GM12891 (cell line): Measurements from ENCODE around the gene NUDT2.

Experiments
- DNase-seq: peaks from one replicate; pipeline ENCODE4 v3.0.0; 2011; ENCODE audit warnings: low spot score; ENCODE audit not compliant: insufficient read length
- FAIRE-seq: peaks from 2 replicates; lab custom pipeline; 2011; peaks lifted over from hg19 to GRCh38; lab: Jason Lieb, UNC
- PAX5 ChIP-seq: IDR thresholded peaks from 2 replicates; pipeline ENCODE4 v1.6.1; 2011; ENCODE audit warnings: low read length, moderate library complexity, mild to moderate bottlenecking; ENCODE audit not compliant: insufficient read depth, severe bottlenecking
- POLR2A ChIP-seq: IDR thresholded peaks from 2 replicates; pipeline ENCODE4 v1.6.1; 2011; ENCODE audit warnings: low read depth, low read length, control low read depth
- POLR2AphosphoS5 ChIP-seq: IDR thresholded peaks from 2 replicates; pipeline ENCODE4 v1.6.1; 2011; ENCODE audit warnings: low read depth, low read length, control low read depth
- POU2F2 ChIP-seq: IDR thresholded peaks from 2 replicates; pipeline ENCODE4 v1.6.1; 2011; ENCODE audit warnings: low read depth, mild to moderate bottlenecking, control low read depth, low read length, moderate library complexity
- SPI1 ChIP-seq: IDR thresholded peaks from 2 replicates; pipeline ENCODE4 v1.6.1; 2011; ENCODE audit warnings: low read depth, low read length, control low read depth
- TAF1 ChIP-seq: IDR thresholded peaks from 2 replicates; pipeline ENCODE4 v1.6.1; 2011; ENCODE audit warnings: low read depth, low read length, control low read depth

The NUDT2 gene

DNA sequence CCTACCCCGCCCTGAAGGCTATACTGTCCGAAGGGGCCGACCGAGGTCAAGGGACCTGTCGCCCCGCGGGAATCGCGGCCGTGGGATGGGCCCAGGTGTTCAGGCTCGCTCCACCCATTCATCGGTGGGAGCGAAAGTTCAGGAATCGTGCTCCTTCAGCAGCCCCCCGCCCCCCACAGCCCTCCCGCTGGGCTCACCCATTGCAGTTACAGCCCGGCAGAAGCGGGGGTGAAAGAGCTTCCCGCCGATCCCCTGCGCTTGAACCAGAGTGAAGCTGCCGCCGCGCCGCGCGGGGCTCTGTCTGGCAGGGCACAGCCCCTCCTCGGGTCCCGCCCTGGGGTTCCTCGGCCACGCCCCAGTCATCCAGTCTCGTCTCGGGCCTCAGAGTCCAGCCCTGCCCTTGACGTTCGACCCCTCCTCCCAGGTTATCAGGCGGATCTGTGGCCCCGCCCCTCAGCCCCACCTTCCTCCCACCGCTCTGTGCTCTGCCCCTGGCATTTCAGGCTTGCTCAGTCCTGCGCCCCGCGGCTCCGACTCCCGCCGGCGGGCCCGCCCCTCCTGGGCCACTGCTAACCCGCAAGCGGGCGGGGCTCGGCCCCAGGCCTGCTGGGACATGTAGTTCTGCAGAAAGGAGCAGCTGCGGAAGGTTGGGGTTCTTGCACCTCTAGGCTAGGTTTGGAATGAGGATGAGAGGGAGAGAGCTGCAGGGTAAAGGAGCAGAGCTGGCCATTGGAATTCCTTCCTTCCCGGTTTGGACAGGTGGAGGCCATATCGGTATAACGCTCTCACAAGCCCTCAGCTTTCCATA lies 47.4 kb downstream of the NUDT2 start, which contains the start of gene MYORG:
TSS of gene MYORG (minus strand) at position 303 of the 808 bp plus-strand sequence. CDS start 3,955 bp downstream, outside the sequence.
- FAIRE-seq = peak; percentile 98
- DNase-seq = peak; percentile 97
- TF ChIP-seq POLR2AphosphoS5 (no peak), SPI1 (no peak), TAF1 (no peak), PAX5 (no peak), POLR2A (no peak), POU2F2 (no peak)

GRCh38 chr9:34377404-34377746 lies 48.0 kb downstream of the NUDT2 start:
- FAIRE-seq (no peak), DNase-seq (no peak)
- TF ChIP-seq POLR2A (no peak), SPI1 (no peak), PAX5 (no peak), TAF1 (no peak)

DNA sequence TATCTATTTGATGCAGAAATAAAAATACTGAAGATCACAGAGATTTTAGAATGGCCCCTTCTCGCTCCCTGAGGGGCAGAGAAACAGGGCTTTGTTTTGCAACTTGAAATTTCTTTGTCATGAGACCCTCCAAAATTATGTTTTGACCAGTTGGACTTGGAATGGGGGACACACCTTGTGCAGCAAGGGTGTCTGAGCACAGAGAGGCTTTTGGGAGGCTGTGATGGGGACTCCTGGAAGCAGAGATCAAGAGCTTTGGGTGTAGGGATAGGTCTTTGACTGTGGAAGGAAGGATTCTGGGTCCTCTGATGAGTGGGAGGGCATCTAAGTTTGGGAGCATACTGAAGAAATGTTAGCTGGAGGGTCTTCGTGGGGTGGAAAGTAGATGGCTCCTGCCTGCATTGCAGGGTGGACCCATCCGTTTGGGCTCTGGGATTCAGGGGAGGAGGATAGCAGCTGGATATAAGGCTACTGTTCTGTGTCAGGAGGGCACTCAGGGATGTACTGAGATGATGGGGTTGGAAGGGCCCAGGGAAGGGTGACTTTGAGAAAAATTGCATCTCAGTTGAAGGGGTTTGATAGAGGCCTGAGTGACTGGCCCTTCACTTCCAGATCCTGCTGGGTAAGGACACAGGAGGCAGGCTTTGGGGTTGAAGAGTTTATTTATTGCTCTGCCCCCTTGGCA lies 49.1 kb downstream of the NUDT2 start:
- TF ChIP-seq PAX5 (no peak), SPI1 (no peak), POLR2A (no peak), POLR2AphosphoS5 (no peak), POU2F2 (no peak), TAF1 (no peak)
- no peak for DNase-seq
- no peak for FAIRE-seq

- DNase-seq (peak; percentile 83), FAIRE-seq (peak; percentile 96)
- TF ChIP-seq POU2F2 (0 out of 2 replicates have a peak, but pooled peaks have one; percentile 35), TAF1 (no peak)
Measured at GRCh38 chr9:34379334-34380033, 50.1 kb downstream of the NUDT2 start.

DNA sequence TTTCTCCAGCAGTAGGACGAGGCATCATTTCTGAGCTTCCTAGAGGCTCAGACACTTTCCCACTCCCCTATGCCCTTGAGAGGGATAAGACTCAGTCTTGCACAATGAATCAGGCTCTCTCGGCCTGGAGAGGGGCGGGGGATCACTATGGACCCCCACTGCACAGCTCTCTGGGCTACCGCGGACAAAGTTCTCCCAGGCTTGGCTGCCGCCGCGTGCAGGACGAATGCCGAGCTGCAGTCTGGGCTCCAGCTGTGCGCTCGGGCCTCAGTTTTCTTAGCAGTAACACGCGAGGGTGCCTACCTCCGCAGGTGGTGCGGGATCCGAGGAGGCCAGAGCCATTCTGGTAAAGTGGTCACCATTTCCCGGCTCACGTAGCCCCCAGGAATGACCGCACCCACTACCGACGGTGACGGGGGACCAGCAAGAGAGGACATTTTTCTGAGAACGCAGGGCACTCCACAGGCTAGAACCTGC lies 50.7 kb downstream of the NUDT2 start:
- peak; percentile 41 for FAIRE-seq
- no peak for TF ChIP-seq TAF1
- TF ChIP-seq POLR2AphosphoS5 = no peak
- no peak for DNase-seq

DNA sequence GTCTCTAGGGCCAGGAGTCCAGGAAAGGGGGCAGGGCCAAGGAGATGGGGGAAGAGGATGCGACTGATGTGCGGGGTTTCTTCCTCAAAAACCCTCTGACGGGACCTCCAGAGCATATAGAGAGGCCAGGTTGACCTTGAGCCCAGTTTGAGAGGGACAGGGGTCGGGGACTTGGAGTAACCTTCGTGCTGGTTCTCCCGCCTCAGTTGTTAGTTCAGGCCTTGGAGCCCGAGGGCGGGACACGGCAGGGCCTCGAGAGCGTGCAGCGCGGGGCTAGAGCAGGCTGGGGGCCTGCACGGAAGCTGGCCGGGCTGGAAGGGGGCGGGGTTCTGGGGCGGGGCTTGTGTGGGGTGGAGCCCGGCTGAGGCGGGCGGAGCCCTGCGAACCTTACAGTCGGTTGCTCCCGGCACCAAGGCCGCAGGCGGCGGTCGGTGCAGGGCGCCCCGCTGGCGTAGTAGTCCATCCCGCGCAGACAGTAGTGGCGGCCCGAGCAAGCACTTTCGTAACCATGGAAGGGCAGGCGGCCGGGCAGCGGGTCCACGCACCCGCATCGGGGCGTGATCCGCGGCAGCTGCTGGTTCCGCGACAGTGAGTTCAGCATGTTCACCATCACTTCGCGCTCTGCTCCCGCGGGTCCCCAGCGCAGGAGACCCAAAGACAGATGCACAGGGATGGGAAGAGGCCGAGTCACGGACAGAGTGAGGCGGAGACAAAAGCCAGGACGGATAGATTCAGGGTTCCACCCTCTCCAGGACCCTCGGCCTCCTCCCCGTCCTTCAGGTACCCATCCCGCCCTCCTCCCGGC lies 51.3 kb downstream of the NUDT2 start:
- DNase-seq = peak; percentile 89
- peak; percentile 55 for FAIRE-seq
- TF ChIP-seq POLR2AphosphoS5 = no peak
- no peak for TF ChIP-seq POU2F2
- no peak for TF ChIP-seq PAX5
- TF ChIP-seq POLR2A = no peak
- TF ChIP-seq TAF1 = no peak
- no peak for TF ChIP-seq SPI1

DNA sequence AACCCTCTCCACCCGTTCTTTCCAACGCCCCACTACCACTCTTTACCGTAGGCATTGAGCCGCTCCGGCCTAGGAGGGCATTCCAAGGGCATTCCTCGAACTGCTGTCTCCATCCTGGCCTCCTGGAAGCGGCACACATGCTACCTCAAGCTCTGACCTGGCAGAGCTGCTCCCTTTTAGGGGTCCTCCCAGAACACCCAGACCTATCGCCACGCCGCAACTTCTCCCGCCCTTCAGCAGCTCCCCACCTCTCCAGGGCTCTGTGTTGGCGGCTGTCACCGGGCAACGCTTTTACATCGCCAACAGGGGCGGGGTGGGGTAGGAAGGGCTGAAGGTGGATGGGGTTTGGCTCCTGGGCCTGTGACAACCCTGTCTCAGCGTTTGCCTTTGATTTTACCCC lies 52.0 kb downstream of the NUDT2 start:
- no peak for FAIRE-seq
- no peak for DNase-seq

DNA sequence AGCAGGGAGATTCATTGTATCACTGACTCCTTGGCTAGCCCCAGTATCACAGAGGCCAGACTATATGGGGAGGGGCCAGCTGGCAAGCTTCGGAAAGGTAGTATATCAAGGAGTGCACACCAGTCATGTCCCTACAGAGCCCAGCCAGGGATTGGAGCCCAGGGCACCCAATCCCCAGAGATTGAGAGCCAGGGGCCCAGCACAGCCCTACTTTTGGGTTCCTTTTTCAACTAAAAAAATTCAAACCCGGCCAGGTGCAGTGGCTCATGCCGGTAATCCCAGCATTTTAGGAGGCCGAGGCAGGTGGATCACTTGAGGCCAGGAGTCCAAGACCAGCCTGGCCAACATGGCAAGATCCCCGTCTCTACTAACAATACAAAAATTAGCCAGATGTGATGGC lies 52.7 kb downstream of the NUDT2 start:
- FAIRE-seq (no peak), DNase-seq (no peak)
- TF ChIP-seq POU2F2 (no peak), POLR2A (no peak), TAF1 (no peak), PAX5 (no peak), SPI1 (no peak), POLR2AphosphoS5 (no peak)

More for the DNA sequence above, 52.0 kb downstream of the NUDT2 start:
- TF ChIP-seq POLR2A (no peak), POLR2AphosphoS5 (no peak), POU2F2 (no peak), PAX5 (no peak), TAF1 (no peak), SPI1 (no peak)
